Stimulated activated CD8-positive, alpha-beta memory T cell treated with anti-CD3 and anti-CD28 coated beads, Interleukin-2, amount 100 ng/mL, for 1 hour (primary cell): ENCODE data around the gene RAC3.

Source experiments
- DNase-seq, 2 donors: peaks; one replicate each; pipeline ENCODE4 v3.0.0-alpha.2; 2020; ENCODE audit warnings: low read depth in 2 of 2

Gene RAC3

DNA sequence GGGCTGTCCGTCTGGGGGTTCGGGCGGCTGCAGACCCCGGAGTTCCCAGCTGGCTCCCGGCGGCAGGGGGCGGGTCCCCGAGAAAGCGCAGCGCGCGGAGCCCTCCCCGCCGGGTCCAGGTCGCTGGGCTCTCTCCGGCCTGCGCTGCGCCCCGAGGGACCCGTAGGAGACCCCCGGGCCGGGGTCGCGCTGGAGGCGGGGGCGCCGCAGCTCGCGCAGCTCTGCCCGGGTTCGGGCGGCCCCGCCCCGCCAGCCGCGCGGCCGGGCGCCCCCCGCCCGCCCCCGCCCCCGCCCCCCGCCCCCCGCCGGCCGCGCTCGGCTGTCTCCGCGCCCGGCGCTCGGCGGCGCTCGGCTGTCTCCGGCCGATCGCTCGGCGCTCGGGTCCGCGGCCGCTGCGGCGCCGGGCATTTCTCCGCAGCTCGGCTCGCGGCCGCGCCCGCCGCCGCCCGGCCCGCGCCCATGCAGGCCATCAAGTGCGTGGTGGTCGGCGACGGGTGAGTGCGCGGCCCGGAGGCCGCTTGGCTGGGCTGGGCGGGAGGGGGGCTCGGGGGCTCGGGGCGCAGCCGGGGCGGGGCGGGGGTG is at the start of gene RAC3:
Gene RAC3, plus strand, starts transcription at position 376 of the 582 bp plus-strand sequence. Its CDS starts 84 bp downstream, at position 460.
- DNase-seq = no peak

DNA sequence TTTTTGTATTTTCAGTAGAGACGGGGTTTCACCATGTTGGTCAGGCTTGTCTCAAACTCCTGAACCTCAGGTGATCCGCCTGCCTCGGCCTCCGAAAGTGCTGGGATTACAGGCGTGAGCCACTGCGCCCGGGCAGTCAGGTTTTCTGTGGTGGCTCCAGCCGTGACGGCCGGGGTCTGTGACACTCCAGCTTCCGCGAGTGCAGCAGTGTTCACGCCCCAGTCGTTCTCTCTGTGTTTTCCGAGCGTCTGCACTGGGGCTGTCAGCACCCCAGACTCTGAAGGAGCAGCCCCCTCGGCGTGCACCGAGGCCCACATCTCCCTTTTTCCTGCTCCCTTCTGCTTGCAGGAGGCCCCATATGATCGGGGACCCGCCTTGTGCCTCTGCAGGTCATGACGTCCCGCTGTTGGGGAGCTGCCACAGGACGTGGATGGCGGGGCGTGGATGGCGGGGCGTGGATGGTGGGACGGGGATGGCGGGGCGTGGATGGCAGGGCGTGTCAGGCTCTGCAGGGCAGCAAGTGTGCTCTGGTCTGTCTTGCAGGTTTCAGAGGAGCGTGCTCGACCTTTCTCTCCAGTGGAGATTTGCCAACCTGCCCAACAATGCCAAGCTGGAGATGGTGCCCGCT is 48.4 kb upstream of the RAC3 start:
- no peak for DNase-seq

DNA sequence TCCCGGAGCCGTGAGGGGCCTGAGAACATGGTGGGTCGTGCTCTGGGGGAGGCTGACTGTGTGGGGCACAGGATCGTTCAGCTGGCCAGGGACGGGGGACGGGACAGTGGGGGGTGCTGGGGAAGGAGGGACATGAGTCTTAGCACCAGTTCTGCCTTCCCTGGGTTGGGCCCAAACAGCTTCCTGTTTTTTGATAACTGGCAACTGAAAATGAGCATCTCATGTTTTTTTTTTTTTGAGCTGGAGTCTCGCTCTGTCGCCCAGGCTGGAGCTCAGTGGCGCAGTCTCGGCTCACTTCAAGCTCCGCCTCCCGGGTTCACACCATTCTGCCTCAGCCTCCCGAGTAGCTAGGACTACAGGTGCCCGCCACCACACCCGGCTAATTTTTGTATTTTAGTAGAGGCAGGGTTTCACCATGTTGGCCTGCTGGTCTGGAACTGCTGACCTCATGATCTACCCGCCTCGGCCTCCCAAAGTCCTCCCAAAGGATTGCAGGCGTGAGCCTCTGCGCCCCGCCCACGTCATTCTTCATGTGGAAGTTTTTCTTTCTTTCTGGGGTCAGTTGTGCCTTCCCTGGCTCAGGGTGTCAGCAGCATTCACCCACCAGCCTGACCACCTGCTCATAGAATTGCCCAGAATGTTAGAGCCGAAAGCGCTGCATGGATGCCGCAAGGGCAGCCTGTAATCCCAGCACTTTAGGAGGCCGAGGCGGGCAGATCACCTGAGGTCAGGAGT is 47.7 kb upstream of the RAC3 start:
- DNase-seq = no peak

DNA sequence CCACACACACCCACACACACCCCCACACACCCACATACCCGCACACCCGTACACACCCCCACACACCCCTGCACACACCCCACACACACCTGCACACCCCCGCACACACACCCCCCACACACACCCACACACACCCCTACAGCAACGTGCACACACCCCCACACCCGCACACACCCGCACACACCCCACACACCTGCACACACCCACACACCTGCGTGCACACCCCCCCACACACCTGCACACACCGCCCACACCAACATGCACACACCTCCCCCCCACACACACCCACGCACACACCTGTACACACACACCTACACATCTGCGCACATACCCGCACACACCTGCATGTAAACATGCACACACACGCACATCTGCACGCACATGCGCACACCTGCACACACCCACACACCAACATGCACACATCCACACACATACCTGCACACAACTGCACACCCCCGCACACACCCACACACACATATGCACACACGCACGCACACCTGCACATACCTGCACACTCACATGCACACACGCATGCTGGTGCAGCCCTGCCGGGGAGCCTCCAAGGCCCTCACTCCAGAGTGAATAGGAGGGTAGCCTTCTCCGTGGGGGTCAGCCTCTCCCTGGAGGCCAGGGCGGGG is 46.6 kb upstream of the RAC3 start:
- DNase-seq = no peak

DNA sequence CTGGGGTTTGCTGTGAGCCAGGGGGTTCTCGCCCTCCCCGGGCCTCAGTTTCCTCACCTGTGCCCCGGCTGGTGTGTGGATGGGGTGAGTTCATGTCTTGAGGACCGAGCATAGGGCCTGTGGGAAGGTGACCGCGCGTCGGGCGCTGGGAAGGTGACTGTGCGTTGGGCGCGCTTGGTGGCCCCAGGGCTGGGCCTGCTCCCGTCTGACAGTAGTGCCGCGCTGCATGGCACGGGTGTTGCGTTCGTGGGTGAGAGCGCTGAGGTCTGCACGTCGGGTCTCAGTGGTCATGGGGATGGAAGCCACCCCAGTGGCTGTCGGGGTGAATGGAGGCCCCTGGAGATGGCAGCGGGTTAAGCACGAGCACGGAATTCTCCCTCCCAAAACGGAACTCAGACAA is 44.9 kb upstream of the RAC3 start:
- DNase-seq = no peak

DNA sequence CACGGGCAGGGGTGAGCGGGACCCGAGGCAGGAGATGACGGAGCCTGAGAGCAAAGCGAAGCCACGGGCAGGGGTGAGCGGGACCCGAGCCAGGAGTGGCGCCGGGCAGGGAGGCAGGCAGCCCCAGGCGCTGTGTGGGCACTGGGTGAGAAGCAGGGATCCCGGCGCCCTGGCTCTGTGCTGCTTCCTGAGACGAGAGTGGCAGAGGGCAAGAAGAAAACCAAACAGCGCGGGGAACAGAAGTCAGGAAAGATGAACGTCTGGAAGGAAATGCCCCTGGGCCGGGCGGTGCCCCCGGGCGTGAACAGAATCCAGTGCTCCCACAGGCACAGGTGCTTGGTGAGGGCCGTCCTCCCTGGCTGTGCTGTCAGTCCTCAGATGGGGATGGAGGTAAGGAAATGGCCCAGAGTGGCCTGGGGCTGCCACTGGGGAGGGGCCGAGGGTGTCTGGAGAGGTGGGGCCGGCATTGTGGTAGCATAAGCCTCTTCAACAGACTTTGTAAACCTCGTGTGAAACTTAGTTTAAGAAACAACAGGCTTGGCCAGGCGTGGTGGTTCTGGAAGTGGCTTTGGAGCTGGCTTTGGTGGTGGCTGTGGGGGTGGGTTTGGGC is 44.2 kb upstream of the RAC3 start:
- DNase-seq = no peak

DNA sequence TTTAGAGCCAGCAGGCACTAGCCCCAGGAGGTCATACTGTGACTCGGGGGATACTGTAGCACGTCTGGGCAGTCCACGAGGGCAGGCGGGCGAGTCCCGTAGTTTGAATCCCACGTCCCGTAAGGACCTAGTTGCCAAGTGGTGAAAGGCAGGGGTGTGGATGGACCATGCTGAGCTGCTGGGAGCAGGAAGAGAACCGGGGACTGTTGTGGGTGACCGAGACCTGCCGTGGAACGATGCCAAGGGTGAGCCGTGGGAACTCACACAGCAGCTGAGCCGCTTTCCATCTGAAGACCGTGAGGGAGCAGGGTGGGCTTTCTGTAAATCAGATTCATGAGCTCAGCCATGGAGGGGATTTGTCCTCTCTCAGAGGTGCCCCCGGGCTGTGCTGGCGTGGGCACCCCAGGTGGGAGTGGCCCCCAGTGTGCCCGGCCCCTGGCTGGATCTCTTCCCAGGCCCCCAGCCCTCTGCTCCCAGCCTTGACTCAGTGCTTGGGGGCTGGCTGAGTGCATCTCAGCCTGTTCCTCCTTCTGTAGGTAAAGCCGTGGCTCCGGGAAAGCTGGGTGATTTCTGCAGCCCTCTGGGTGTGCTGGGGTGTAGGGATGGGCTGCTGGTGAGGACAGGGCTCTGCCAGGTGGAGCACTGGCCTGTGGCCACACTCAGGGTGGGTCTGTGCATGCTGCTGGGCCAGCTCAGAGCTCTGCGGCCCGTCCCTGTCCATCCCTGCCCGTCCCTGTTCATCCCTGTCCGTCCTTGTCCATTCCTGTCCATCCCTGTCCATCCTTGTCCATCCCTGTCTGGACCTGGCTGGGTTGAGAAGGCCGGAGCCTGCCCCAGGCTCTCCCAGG is 40.4 kb upstream of the RAC3 start:
- DNase-seq = no peak

DNA sequence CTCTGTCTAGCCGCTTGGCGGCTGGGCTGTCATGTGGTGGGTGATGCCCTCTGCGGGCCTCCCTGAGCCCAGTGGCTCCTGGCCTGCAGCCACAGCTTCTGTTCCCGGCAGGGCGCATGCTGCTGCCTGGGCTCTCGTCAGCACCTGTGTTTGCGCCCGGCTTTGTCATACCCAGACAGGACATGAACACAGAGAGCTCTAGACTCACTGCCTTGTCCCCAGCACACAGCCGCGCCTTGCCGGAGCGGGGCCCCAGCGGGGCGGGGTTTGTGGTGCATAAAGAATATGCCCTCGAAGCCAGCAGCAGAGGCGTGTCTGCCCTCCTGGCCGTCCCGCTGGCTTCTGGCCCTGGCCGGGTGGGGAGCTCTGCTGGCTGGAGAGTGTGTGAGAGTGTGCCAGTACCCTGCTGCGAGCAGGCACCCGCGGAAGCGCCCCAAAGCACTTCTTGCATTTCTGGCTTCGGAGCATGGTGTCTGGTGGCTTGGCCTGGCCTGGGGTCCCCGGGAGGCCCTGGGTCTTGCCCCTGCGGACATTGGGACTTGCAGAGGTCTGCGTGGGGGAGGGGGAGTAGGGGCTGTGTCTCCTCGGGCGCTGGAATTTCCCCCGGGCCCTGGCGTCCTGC is 39.7 kb upstream of the RAC3 start:
- no peak for DNase-seq

DNA sequence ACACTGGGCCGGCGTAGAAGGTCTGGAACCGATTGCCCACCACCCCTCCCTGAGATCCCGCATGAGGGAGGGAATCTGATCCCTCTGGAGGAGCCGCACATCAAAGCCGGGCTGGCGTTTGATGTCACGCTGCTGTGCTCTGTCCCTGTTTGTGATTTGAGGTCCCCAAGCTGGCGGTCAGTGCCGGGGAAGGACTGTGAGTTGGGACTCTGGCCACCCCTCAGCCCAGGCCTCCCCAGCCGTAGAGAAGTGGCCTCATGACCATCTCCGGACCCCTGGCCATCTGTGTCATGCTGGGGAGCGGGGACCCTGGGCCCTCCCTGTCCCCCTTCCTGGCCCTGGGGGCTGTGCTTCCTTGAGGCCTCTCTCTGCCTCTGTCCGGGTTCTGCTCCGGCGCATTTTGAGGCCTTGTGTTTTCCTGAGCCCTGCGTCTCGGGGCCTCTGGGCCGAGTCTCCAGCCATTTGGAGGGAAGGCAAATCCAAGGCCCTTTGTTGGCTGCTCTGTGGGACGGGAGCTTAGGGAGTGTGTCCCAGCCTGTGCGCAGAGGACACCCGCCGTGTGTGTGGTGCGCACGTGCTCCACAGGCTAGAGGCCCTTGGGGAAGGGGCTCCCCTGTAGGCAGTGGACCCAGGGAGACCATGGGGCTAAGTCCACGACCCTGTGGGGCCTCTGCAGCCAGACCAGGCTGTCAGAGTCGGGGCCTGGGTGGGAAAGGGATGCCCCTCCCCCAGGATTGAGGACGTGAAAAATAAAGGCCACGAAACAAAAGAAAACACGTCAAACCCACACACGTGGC is 39.0 kb upstream of the RAC3 start:
- no peak for DNase-seq

DNA sequence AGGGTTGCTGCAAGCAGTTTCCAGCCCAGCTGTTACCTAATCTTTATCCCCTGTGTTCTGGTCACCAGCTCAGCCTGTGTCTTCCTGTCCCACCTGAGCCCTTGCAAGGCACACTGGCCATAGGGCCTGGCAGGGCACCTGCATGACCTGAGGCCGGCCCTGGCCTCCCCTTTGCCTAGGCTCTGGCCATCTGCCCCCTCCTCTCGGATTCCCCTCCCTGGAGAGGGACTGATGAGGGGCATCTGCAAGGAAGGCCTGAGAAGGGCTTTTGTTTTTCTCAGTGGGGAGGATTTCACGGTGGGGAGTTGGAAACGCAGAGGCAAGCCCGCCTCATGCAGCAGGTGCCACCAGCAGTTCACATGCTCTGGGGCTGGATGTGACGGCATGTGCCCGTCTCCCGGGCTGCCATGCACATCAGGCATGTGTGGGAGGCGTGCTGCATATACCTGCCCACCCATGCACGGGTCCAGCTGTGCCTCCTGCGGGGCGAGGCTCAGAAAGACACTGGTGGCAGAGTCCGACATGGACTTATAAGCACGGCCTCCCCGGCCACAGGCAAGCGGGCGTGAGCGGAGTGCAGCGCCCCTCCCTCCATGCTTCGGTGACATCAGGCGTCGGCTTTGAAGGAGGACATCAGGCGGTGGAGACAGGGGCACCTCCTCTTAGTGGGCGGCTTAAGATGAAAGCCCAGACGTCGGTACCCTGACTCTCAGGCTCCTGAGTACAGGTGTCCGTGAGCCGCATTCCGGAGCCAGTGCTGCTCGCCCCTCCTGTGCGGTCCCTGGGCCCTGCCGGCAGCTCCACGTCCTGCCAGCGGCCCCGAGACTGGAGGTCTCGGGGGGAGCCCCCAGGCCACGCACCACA is 37.5 kb upstream of the RAC3 start:
- DNase-seq = no peak

DNA sequence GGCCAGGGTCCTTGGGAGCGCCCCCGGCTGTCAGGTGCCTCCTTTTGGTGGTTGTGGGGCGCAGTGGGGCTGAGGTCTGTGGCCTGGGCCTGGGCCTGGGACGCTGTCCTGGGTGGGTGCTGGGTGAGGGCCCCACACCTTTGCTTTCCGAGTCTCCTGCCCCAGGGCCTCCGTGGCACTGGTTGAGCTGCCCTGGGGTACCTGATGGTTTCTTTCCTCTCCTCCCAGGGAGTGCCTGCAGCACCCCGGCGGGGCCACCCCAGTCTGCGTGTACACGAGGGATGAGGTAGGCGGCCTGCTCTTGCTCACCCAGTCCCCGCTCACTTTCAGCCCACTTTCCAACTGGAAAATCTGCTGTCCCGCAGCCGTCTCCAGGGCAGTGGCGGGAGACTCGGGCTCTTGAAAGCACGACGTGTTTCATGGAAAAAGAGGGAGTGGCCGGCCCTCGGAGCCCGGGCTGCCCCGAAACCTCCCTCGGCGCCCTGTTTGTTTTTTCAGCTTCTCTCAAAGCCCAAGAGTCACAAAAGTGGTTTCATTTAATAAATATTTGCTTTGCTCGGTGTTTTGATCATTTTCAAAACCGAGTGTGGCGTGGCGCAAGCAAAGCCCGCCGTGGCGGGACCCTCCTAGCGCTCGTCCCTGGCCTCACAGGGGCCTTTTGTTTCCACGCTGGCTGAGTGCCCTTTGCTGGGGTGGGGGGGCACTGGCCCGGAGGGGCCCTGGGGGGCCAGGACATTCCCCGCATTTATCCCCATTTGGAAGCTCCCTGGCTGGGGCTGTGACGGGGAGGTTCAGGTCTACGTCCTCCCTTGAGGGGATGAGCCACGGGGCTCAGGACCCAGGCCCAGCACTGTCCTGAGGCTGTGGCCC is 36.6 kb upstream of the RAC3 start:
- DNase-seq = no peak

DNA sequence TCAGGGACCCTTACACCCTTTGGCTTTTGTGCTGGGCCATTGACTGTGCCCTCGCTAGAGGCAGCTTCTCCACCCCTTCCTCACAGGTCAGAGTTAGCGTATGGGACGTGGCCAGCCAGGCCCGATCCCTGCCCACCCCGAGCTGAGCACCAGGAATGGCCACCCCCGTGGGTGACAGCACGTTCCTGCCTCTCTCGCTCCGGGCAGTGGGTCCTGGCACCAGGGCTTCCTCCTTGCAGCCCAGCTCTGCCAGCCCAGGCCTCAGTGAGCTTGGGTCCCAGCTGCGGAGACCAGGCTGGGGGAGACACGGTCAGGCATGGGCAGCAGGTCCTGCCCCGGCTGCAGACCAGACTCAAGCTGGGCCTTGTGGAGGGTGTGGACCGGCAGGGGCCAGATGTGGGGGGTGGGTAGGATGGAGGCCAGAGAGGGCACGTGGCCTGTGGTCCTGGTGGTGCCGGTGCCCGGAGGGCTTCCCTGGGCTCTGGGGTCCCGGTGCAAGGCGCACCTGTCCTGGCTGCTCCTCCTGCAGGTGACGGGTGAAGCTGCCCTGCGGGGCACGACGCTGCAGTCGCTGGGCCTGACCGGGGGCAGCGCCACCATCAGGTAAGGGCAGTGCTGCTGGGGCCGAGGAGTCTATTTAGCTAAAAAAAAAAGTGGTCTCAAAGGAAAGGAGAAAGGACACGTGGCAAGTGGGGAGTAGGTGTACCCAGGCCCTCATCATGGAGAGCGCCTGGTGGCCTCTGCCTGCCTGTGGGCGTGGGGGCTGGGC is 35.8 kb upstream of the RAC3 start:
- no peak for DNase-seq

DNA sequence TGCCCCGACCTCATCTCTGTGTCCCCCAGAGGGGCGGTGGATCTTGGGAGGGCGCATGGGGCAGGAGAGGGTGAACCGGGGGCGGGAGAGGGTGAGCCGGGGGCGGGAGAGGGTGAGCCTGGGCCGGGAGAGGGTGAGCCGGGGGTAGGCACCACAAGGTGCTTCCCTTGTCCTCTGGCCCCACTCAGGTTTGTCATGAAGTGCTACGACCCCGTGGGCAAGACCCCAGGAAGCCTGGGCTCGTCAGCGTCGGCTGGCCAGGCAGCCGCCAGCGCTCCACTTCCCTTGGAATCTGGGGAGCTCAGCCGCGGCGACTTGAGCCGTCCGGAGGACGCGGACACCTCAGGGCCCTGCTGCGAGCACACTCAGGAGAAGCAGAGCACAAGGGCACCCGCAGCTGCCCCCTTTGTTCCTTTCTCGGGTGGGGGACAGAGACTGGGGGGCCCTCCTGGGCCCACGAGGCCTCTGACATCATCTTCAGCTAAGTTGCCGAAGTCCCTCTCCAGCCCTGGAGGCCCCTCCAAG is 35.2 kb upstream of the RAC3 start:
- no peak for DNase-seq

DNA sequence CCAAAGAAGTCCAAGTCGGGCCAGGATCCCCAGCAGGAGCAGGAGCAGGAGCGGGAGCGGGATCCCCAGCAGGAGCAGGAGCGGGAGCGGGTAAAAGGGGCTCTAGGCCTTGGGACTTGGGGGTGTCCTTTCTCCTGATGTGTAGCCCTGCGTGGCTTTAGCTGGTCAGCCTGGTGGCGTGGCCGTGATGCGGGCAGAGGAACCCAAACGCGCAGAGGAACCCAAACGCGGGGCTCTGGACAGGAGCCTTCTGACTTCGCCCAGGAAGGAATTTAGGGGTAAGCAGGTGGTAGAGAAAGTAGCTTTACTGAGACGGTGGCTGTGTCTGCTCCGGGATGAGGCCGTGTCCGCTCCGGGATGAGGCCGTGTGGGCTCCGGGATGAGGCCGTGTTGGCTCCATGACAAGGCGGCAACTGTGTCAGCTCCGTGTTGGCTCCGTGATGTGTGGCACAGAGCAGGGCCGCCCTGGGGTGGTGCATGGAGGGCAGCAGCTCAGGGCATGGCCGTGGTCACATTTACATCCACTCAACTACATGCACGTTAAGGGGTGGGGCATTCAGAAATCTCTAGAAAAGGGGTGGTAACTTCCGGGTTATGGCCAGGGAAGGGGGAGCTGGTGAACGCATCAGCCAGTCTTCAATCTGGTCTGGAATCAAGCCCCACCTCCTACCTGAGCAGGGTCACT is 34.6 kb upstream of the RAC3 start:
- DNase-seq = no peak

DNA sequence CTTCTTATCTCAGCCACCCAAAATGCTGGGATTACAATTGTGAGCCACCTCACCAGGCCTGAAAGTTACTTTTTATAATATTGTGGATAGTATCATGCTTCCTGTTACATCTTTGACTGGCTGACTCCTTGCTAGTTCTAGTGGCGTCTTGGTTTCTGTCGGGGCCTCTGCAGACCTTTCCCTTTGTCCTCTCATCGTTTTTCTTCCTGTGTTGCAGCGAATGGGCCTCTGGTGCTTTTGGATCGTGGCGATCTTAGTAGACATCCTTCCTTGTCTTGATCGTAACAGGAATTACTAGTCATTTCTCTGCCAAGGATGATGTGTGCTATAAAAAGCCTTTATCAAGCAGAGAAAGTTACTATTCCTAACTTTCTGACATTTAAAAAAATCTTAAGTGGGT is 33.3 kb upstream of the RAC3 start:
- no peak for DNase-seq

DNA sequence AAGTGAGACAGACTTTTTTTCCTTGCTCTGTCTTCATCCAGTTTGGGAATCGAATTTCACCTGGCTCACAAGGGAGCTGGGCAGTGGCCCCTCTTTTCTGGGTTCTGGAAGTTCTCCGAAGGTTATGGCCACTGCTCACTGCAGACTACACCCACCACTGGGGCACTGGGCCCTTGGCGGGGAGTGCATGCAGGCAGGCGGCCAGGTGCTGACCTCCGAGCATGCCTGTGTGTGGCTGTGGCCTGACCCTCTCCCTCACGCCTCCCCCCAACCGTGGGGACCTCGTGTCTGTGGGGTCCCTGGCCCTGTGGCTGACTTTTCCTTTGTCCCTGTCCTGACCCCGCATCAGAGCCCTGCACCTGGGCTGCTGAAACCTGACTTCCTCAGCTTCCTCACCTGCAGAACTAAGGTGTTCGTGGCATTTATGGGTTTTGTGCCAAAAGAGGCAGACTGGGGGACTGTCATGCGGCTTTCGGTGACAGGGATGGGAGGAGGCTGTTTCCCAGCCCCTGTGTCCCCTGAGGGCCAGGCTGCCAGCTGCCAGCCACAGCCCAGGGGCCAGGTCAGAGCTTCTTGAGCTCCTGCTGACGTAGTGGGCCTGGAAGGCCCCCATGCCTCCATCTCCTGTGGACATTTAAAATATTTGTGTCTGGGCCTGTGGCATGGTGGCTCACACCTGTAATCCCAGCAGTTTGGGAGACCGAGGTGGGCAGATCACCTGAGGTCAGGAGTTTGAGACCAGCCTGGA is 32.6 kb upstream of the RAC3 start:
- DNase-seq = no peak
